Activated CD4-positive, alpha-beta T cell treated with anti-CD3 and anti-CD28 coated beads, Interleukin-2, amount 50 U/mL, for 1 hour (primary cell): ENCODE measurements around the gene ZFX.

Experiments
- DNase-seq: peaks from one replicate; pipeline ENCODE4 v3.0.0-alpha.2; 2020

Gene ZFX

DNA sequence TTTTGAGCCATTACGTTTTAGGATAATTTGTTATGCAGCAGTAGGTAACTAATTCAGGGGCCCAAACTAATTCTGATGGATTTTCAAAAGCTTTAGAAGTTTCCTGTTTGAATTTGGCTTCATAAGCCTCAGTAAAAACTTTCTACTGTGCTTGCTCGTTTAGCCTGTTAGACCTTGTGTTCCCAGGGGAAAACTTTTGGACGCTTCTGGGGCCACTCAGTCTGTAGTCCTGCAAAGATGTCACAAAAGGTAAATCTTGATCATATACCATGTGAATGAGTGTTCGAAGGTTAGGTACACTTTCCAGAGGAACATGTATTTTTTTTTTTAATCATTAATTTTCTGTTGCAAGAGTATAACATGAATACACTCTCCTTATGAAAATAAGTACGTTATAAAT is 93.7 kb downstream of the ZFX start:
- no peak for DNase-seq

DNA sequence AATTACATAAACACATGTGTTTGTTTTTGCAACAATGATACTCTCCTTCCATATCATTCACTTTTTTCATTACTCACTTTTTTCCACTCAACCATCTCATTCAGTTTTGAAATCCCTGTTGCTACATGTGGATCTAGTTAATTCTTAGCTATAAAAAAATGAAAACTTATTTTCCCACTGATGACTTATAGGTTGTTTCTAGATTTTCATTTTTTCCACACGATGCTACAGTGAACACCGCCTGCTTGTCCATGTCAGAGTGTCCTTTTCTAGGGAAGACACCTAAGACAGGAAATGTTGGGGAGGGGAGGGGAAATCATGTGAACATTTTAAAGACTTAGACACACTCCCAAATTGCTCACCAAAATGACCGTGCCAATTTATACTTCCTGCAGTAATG is 94.2 kb downstream of the ZFX start:
- no peak for DNase-seq

DNA sequence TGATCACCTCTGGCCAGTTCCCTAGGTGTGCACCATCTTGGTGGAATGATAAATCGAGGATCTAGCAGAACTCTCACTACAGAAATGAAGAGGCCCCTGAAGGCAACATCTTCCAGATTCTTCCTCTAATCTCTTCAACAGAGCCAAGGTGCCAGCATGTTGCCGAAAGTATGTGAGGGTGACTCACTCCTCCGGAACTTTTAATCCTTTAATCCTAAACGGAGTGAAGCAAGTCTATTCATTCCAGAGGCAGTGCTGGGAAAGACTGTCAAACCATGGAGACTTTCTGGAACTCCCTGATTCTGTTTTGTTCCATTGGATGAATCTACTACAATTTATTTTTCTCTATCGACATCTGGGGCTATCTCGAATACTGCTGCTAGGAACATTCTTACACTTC is 95.7 kb downstream of the ZFX start:
- DNase-seq = no peak

DNA sequence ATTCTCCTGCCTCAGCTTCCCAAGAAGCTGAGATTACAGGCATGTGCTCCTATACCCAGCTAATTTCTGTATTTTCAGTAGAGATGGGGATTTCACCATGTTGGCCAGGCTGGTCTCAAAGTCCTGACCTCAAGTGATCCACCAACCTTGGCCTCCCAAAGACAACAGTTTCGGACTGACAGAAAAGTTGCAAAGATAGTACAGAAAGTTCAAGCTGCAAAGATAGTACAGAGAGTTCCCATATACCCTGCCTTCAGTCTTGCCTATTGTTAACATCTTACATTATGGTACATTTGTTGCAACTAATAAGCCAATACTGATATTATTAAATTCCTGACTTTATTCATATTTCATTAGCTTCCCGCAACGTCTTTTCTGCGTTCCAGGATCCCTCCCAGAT is 98.5 kb downstream of the ZFX start:
- DNase-seq = no peak

DNA sequence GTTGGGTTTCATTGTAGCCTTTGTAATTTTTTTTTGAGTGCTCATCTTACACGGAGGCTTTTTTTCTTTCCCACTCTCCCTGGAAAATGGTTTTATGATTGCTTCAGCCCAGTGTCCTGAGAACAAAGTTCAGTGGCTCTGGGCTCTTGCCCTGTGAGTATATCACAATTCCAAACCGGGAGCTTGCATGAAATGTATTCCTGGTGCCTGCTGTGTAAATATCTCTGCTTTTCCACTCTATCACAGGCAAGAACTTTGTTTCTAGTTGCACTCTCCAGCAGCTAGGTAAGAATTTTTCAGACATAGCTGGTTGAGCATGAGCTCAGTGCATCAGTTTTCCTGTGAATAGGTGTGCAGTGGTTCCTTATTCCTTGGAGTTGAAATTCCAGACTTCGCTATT is 103.5 kb downstream of the ZFX start:
- no peak for DNase-seq

DNA sequence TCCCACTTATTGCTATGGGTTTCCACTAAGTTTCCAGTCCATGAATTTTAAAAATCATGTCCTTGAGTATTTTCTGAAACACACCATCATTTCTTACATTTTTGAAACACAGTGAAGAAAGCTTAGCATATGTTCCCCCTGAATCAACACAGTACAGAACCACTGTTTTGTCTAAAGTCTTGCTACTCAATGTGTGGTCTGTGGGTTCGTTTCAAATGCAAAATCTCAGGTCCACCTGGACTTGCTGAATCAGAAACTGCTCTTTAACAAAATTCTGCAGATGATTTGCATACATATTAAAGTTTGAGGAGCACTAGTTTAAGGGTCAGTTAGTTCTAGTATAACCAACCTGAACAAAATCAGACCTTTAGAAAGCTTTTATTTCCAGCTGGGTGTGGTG is 103.9 kb downstream of the ZFX start:
- DNase-seq = no peak

DNA sequence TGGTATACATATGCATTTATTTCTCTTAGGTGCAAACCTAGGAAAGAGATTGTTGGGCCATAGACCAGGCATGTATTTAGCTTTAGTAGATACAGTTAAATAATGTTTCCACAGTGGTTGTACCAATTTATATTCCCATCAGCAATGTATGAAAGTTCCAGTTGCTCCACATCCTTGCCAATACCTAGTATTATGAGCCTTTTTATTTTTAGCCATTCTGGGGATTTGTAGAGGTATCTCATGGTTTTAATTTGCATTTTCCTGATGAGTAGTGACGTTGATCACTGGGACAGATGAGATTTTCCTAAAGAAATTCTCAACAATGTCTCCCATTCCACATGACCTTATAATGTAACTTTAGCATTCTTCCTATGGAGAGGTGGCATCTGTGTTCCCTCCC is 107.5 kb downstream of the ZFX start:
- no peak for DNase-seq

DNA sequence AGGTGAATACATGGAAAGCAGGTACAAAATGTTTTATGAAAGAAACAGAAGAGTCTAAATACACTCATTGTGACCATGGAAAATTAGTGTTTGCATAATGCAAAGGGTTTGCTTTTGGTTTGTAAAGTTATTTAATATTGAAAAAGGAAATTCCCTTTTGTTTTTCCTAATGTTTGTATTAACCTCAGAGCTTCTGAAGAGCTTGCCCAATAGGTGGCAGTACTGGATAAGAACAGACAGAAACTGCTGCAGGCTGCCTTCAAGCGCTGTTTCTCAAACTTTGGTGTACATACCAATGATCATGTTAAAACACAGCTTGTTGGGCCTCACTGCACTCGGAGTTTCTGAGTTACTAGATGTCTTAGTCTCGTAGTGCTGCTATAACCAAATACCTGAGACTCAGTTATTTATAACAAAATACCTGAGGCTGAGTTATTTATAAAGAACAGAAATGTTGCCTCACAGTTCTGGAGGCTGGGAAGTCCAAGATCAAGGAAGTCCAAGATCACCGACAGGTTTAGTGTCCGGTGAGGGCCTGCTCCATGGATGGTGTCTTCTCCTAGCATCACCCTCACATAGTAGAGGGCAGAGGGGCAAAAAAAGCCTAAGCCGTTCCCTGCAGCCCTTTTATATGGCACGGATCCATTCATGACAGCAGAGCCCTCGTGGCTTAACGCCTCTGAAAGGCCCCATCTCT is 110.2 kb downstream of the ZFX start:
- no peak for DNase-seq

DNA sequence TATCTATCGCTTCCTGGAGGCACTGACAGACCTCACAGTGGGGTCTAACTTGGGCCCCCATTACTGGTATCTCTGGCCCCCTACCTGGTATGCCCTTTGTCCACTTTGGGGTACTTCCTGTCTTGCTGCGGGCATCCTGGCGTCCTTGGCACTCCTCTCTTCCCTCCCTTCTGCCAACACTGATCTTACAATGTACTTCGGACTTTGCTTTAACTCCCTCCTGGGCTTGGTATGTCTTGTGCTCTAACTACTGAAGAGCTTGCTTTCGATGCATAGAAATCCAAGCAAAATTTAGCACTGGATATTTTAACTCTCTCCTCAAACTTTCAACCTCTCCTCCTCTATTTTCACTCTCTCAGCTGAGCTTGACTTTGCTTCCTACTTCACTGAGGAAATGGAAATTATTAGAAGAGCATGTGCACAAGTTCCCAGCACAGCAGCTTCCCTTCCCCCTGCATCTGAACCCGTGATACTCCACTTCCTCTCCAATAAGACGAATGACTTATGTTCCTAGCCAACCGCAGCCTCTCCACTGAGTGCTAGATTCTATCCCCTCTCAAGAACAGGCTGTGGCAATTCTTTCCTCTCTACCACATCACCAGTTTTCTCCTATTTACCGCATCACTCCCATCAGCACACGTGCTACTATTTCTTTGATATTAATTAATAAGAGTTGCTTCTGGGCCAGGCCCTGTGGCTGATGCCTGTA is 111.5 kb downstream of the ZFX start:
- DNase-seq = no peak

DNA sequence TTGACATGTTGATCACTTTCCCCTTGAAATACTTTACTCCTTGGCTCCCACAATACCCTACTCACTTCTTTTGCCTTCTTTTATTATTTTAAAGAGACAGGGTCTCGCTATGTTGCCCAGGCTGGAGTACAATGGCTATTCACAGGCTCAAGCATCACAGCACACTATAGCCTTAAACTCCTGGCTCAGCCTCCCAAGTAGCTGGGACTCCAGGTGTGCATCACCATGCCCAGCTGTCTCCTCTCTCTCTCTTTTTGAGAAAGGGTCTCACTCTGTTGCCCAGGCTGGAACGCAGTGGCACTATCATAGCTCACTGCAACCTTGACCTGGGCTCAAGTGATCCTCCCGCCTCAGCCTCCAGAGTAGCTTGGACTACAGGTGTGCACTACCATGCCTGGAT is 112.8 kb downstream of the ZFX start:
- DNase-seq = no peak

DNA sequence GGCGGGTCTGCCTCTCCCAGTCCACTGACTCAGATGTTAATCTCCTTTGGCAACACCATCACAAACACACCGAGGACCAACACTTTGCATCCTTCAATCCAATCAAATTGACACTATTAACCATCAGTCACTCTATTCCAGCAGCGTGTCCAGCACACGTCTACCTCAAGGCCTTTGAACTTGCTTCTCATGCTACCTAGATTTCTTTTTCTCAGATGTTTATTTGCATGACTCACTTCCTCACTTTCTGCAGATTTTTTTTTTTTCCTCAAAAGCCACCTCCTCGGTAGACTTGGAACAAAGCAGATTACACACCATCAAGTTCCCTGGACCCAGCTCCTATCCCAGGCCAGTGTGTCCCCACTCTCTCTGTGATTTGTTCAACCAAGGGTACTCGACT is 114.9 kb downstream of the ZFX start:
- DNase-seq = no peak
